ENCODE measurements around the gene ANKRD10.

- TF ChIP-seq, protein P1, sequence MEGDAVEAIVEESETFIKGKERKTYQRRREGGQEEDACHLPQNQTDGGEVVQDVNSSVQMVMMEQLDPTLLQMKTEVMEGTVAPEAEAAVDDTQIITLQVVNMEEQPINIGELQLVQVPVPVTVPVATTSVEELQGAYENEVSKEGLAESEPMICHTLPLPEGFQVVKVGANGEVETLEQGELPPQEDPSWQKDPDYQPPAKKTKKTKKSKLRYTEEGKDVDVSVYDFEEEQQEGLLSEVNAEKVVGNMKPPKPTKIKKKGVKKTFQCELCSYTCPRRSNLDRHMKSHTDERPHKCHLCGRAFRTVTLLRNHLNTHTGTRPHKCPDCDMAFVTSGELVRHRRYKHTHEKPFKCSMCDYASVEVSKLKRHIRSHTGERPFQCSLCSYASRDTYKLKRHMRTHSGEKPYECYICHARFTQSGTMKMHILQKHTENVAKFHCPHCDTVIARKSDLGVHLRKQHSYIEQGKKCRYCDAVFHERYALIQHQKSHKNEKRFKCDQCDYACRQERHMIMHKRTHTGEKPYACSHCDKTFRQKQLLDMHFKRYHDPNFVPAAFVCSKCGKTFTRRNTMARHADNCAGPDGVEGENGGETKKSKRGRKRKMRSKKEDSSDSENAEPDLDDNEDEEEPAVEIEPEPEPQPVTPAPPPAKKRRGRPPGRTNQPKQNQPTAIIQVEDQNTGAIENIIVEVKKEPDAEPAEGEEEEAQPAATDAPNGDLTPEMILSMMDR (conservative IDR thresholded peaks at IDR 0.05) = no peak
- TF ChIP-seq ZFX (IDR thresholded peaks at IDR 0.05) = no peak
Measured at GRCh38 chr13:110912651-110913051, 2.2 kb downstream of the ANKRD10 start.
